ENCODE results near the gene CACNB1. TPM values are rescaled to one million over a fixed set of nuclear protein-coding genes. Genes with fewer than 3 reads are reported as not detected.

The CACNB1 gene
- total RNA-seq (ENCODE audit: low replicate concordance): 3.7 and 6.9 TPM in 2 replicates

DNA sequence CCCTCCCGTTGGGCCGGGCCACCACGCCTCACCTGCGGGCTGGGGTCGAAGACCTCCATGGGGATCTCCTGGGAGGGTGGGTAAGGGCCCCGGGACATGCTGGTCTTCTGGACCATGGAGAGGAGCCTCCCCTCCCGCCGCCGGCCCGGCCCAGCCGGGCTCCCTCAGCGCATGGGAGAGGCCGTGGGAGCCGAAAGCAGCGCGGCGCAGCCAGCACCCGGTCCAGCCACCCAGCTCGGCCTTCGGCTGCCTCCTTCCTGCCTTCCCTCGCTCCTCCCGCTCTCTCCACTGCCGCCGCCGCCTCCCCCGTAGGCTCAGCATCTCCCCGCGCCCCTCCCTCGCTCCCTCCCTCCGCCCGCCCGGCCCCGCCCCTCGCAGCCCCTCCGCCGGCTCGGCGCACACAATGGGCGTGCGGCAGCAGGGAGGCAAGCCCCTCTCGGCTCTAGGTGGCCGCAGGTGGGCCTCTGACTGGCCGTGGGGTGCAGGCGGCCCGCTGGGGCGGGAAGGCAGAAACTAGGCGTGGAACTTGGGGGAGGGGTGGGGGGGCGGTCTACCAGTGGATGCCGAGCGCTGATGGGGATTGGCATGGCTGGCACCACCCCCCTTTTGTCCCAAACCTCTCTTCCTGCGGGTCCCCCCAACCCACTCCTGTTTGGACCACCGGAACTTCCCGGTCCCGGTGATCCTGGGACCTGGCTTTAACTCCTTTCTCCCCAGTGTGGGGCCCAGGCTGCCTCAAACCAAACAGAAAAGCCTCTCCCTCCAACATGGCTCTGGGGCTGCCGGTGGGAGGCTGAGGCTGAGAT lies at the start of gene CACNB1:
Gene CACNB1 (minus strand): TSS at position 290 of the 806 bp plus-strand sequence. CDS start 174 bp downstream, at position 116.

DNA sequence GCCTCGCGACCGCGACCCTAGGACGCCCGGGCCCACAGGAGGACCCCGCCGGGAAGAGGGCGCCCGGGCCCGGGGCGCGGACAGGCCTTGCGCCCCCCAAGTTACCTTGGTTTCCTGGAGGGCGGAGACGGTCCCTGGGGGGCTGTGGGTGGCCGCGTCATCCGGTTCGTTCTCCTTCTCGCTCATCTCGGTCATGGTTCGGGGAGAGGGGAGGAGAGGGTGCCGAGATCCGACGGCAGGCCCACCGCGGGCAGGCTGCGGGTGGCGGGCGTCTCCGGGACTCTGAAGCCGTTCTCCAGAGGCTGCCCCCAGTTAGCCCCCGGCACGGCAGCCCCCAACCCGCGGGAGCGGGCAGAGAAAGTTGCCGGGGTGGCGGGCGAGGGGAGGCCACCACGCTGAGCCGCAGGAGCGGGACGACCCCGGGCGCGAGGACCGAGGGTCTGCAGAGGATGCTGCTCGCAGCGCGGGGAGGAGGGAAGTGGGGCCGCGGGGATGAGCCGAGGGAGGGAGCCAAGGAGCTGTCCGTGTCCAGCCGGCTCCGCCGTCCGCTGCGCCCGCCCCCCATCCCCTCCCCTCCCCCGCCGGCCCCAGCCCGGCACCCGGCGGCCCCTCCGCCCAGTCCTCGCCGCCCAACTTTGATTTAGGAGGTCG lies 28.0 kb upstream of the CACNB1 start, which contains the start of gene STAC2:
Gene STAC2 (minus strand): TSS at position 638 of the 651 bp plus-strand sequence. CDS start 443 bp downstream, at position 195.

DNA sequence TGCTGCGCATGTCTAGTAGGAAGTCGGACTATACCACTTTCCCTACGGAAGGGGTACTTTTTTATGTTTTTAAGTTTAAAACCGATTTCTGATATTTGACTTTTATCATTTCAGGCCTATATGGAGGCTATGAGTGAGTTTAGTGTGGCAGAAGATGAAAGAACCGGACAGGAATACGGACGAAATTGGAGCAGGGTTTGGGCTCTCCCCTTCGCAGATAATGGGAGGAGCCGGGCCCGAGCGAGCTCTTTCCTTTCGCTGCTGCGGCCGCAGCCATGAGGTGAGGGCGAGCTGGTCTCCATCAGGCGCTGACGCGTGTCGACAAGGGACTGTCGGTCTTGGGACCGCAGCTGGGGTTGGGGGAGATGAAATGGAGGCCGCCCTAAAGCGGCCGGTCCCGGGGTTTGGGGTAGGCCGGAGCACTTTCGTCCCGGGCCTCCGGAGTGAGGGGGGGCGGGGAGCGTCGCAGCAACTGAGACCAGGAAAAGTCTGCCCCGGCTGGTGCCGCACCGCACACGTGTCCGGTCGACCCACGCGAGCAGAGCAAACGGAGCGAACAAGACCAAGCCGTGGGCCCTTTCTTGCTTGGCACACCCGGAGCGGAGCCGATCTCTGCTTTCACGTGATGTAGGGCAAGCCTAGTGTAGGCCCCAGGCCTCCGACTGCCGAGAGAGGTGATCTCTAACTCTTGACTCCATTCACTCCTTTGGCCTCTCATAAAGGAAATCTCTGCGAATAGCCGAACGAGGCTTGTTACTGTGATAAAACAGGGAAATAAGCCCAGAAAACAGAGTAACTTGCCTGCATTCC lies 2.8 kb upstream of the CACNB1 start, which contains the start of gene RPL19:
Gene RPL19 (plus strand): TSS at position 214 of the 810 bp plus-strand sequence. CDS start 62 bp downstream, at position 276.

DNA sequence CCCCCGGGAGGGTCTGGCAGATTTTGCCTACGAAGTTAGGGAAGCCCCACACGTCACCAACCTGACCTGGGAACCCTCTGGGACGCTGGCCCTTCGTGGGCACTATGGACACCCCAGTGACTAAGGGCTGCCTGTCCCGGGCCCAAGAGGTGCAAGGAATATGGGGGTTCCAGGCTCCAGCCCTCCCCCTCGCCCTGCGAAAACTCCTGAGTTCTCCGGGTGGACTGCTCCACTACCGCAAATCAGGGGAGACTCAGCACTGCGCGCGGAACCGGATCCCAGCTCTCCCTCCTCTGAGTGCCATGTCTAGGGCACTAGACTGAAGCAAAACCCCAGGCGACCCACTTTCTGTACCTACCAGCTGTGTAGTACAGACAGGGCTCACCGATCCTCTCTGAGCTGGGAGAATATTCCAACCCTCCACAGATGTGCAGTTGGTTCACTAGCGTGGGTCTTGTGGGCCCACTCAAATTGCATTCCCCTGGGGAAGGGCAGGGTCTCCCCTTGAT lies 31.6 kb downstream of the CACNB1 start, which contains the start of gene ARL5C:
Gene ARL5C (minus strand): TSS at position 321 of the 509 bp plus-strand sequence. CDS start 401 bp downstream, outside the sequence.

DNA sequence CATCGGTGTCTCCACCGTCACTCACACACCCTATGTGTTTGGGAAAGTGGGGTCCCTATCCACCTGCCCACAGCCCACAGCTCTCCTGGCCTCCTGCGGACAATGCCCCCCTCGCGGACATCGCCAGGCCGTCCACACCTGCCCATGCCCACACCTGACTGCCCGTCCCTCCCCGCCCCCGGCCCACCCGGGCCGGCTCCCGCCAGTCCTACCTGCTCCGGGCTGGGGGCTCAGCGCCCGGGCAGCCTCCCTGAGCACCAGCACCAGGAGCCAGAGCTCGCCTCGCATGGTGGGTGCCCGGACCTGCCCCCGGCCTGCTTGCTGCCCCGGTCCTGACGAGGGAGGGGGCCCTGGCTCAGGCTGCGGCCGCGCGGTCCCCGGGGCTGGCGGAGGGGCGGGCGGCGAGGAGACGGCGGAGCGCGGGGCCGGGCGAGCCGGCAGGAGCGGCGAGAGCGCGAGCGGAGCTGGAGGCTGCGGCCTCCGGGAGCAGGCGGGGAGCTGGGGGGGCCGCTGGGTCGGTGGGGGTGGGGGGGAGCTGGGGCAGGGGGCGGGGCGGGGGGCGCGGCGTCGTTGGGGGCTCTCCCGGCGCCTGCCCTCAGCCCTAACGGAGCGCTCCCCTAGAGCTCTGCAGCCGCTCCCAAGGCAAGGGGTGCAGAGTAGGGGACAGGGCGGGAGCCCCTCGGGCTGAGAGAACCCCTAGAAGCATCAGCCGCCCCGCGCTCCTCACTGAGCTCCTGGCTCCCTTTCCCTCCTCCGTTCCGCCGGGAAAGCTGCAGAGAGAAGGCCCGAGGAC lies 46.1 kb downstream of the CACNB1 start, which contains the start of gene PLXDC1:
Gene PLXDC1 (minus strand): TSS at position 488 of the 793 bp plus-strand sequence. CDS start 200 bp downstream, at position 288.

Other genes with a start within 250 kb of the CACNB1 start
- under 0.01 TPM in 1 of 2 replicates, not detected in the other for gene FBXO47, start 230.3 kb downstream of the CACNB1 start, total RNA-seq (ENCODE audit: low replicate concordance)
- gene PLXDC1, start 46.0 kb downstream of the CACNB1 start, total RNA-seq (ENCODE audit: low replicate concordance): 0.23 and 16.8 TPM in 2 replicates
- not detected in 2 replicates for gene ARL5C, start 31.5 kb downstream of the CACNB1 start, total RNA-seq (ENCODE audit: low replicate concordance)
- gene RPL19, start 2.6 kb upstream of the CACNB1 start, total RNA-seq (ENCODE audit: low replicate concordance): 2,321 and 2,907 TPM in 2 replicates
- gene STAC2, start 28.3 kb upstream of the CACNB1 start, total RNA-seq (ENCODE audit: low replicate concordance): under 0.01 TPM in 1 of 2 replicates, not detected in the other
- gene FBXL20, start 204.0 kb upstream of the CACNB1 start, total RNA-seq (ENCODE audit: low replicate concordance): 13.5 and 15.1 TPM in 2 replicates